ENCODE data around the gene GMPR2.
"Not testable (repeated sequence)": the region's sequence is repeated elsewhere in the genome, so short reads cannot be mapped to it uniquely, and the experiment has no call there.

The GMPR2 gene

DNA sequence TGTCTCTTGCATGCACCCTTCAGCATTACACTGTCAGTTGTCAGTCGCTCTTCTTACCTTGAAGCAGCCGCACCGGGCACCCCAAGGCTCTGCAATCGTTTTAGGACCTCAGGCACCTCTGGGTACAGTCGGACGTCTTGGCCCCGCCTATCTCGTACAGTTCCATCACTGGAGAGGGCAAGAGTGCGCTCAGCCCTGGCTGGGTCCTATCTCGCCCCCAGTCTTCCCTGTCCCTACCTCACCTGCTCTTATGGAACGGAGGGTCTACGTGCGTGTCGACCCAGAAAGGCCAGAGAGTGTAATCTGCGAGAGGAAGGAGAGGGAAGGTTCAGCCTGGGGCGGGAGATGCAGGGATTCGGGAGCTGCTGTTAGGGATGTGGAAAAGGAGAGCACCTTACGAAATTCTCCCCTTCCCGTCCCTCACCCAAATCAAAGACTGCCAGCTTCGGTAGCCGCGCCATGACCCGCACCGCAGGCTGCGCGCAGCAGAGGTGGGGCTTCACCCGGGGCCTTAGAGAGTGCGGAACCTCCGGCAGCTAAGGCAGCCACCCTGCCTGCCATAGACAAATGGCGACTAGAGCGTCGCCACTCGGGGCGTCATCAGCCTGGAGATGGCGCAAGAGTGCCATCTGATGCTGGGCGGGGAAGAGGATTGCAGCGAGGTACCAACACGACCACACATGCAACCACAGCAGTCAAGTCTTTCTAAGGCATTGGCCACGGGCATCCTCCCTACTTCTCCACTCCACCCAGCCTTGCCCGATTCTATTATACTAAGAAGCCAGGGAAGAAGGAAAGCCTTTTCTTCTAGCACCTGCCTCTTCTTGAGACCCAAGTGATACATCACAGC lies 17.0 kb upstream of the GMPR2 start, which contains the start of gene MDP1:
Gene MDP1 (minus strand): TSS at position 572 of the 850 bp plus-strand sequence. CDS start 111 bp downstream, at position 461.
- peak; percentile 88 for DNase-seq
- Histone ChIP-seq H3K36me3 (peaks cover 4% of the 10 kb centered on the region; the same call in 1 of the 2 replicates), H3K4me3 (ENCODE audit: low read depth, low read length) (peak within 1 kb of the TSS; percentile 91), H3K27me3 (no peaks in the 10 kb centered on the region), H3K9me3 (no peaks in the 10 kb centered on the region), H3K4me1 (no peaks in the 10 kb centered on the region)
- TF ChIP-seq, protein P1, sequence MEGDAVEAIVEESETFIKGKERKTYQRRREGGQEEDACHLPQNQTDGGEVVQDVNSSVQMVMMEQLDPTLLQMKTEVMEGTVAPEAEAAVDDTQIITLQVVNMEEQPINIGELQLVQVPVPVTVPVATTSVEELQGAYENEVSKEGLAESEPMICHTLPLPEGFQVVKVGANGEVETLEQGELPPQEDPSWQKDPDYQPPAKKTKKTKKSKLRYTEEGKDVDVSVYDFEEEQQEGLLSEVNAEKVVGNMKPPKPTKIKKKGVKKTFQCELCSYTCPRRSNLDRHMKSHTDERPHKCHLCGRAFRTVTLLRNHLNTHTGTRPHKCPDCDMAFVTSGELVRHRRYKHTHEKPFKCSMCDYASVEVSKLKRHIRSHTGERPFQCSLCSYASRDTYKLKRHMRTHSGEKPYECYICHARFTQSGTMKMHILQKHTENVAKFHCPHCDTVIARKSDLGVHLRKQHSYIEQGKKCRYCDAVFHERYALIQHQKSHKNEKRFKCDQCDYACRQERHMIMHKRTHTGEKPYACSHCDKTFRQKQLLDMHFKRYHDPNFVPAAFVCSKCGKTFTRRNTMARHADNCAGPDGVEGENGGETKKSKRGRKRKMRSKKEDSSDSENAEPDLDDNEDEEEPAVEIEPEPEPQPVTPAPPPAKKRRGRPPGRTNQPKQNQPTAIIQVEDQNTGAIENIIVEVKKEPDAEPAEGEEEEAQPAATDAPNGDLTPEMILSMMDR (IDR thresholded peaks at IDR 0.05; ENCODE audit: low read depth, low read length): peak; percentile 76

DNA sequence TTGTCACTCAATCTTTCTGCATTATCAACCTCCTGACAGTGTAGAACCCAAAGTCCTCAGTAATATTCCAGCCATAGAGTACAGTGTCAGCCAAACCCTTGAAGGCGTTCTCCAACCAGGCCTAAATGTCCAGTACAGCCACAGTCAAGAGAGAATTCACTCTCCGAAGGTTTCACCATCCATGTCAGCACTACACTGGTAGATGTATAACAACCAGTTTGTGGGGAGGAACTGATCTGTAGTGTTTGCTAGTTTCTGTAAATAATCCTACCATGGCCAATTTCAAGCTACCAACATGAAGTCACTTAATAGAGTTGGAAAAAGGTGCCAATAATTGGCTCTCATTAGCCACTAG lies 16.4 kb upstream of the GMPR2 start:
- Histone ChIP-seq H3K27me3 (no peaks in the 10 kb centered on the region), H3K4me1 (no peaks in the 10 kb centered on the region), H3K36me3 (0 out of 2 replicates have a peak, but pooled peaks cover 4% of the 10 kb centered on the region), H3K9me3 (no peaks in the 10 kb centered on the region), H3K4me3 (ENCODE audit: low read depth, low read length) (peak overlapping the region; percentile 91; the same call in 1 of the 2 replicates)
- TF ChIP-seq, protein P1 (IDR thresholded peaks at IDR 0.05; ENCODE audit: low read depth, low read length): no peak
- DNase-seq: no peak

GRCh38 chr14:24216876-24217275 lies 15.9 kb upstream of the GMPR2 start:
- H3K27me3 ChIP-seq; H3K4me1 ChIP-seq; H3K4me3 ChIP-seq (ENCODE audit: low read depth, low read length); H3K36me3 ChIP-seq; H3K9me3 ChIP-seq; DNase-seq: not testable (repeated sequence)

DNA sequence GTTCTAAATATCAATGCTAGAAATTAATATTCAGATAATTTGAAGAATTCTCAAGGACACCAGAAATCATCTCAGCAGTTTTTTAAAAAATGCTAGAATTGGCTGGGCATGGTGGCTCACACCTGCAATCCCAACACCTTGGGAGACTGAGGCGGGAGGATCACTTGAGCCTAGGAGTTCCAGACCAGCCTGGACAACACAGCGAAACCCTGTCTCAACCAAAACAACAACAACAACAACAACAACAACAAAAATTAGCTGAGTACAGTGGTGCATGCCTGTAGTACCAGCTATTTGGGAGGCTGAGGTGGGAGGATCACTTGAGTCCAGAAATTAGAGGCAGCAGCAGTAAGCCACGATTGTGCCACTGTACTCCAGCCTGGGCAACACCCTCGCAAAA lies 13.6 kb upstream of the GMPR2 start:
- TF ChIP-seq, protein P1 (IDR thresholded peaks at IDR 0.05; ENCODE audit: low read depth, low read length): no peak
- Histone ChIP-seq H3K27me3 (no peaks in the 10 kb centered on the region), H3K36me3 (peaks cover 4% of the 10 kb centered on the region; the same call in 1 of the 2 replicates), H3K9me3 (no peaks in the 10 kb centered on the region), H3K4me1 (no peaks in the 10 kb centered on the region), H3K4me3 (ENCODE audit: low read depth, low read length) (no peak overlapping the region)
- no peak for DNase-seq

DNA sequence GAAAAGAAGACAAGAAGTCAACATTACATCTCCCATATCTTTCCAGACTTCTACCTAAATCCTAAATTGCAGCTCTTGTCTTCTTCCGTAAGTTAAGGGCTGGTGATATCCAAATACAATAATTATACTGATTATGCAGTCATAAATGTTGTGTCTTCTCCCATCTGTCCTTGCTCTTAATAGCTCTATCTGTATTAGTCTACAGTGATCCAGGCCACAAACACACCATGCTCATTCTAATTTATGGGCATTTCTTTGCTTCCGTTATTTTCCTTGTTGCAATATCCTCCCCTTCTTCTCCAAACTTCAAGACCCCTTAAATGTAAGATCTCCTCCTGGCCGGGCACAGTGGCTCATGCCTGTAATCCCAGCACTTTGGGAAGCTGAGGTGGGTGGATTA lies 13.2 kb upstream of the GMPR2 start:
- peaks cover 8% of the 10 kb centered on the region; the same call in 1 of the 2 replicates for H3K36me3 ChIP-seq
- no peak overlapping the region for H3K4me3 ChIP-seq (ENCODE audit: low read depth, low read length)
- TF ChIP-seq, protein P1 (IDR thresholded peaks at IDR 0.05; ENCODE audit: low read depth, low read length): no peak
- H3K4me1 ChIP-seq: no peaks in the 10 kb centered on the region
- no peaks in the 10 kb centered on the region for H3K9me3 ChIP-seq
- DNase-seq: no peak
- no peaks in the 10 kb centered on the region for H3K27me3 ChIP-seq

DNA sequence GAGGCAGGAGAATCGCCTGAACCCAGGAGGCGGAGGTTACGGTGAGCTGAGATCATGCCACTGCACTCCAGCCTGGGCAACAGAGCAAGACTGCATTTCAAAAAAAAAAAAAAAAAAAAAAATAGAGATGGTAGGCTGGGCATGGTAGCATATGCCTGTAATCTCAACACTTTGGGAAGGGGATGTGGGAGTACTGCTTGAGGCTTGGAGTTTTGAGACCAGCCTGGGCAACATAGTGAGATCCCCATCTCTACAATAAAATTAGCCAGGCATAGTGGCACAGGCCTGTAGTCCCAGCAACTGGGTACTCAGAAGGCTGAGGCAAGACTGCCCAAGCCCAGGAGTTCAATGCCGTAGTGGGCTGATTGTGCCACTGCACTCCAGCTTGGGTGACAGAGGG lies 9.7 kb upstream of the GMPR2 start:
- H3K4me3 ChIP-seq (ENCODE audit: low read depth, low read length); H3K27me3 ChIP-seq; DNase-seq; H3K9me3 ChIP-seq; H3K4me1 ChIP-seq: not testable (repeated sequence)
- peaks cover 10% of the 10 kb centered on the region for H3K36me3 ChIP-seq

- no peak overlapping the region for H3K4me3 ChIP-seq (ENCODE audit: low read depth, low read length)
- H3K27me3 ChIP-seq: no peaks in the 10 kb centered on the region
- H3K9me3 ChIP-seq: no peaks in the 10 kb centered on the region
- DNase-seq: no peak
- TF ChIP-seq, protein P1 (IDR thresholded peaks at IDR 0.05; ENCODE audit: low read depth, low read length): no peak
- H3K4me1 ChIP-seq: no peaks in the 10 kb centered on the region
- H3K36me3 ChIP-seq: peaks cover 14% of the 10 kb centered on the region
These were observed 8.1 kb upstream of the GMPR2 start for GRCh38 chr14:24224618-24225071.
